Activated CD4-positive, alpha-beta T cell treated with anti-CD3 and anti-CD28 coated beads, Interleukin-2, amount 50 U/mL, for 4 hours (primary cell): ENCODE data around the gene IRF4.

Experiments
- DNase-seq, 2 experiments: peaks; one replicate each; pipeline ENCODE4 v3.0.0-alpha.2; 2020

The IRF4 gene

GRCh38 chr6:353642-354614 is 37.6 kb upstream of the IRF4 start:
- DNase-seq, result no peak

GRCh38 chr6:354631-355280 is 36.8 kb upstream of the IRF4 start:
- no peak for DNase-seq

- no peak for DNase-seq
Observed at GRCh38 chr6:355373-356208, 36.0 kb upstream of the IRF4 start.

- DNase-seq, result no peak
Observed at GRCh38 chr6:356828-357251, 34.7 kb upstream of the IRF4 start.

- no peak for DNase-seq
Observed at GRCh38 chr6:357261-357790, 34.2 kb upstream of the IRF4 start.

- no peak for DNase-seq
Observed at GRCh38 chr6:357791-358341, 33.7 kb upstream of the IRF4 start.

- no peak for DNase-seq
Observed at GRCh38 chr6:358432-358831, 33.1 kb upstream of the IRF4 start.

- DNase-seq, result no peak
Observed at GRCh38 chr6:358847-359246, 32.7 kb upstream of the IRF4 start.

- no peak for DNase-seq
Observed at GRCh38 chr6:359261-360035, 32.1 kb upstream of the IRF4 start.

GRCh38 chr6:360349-360748 is 31.2 kb upstream of the IRF4 start:
- no peak for DNase-seq

- DNase-seq, result no peak
Observed at GRCh38 chr6:360764-361373, 30.7 kb upstream of the IRF4 start.

GRCh38 chr6:361411-362132 is 30.0 kb upstream of the IRF4 start:
- no peak for DNase-seq

- DNase-seq, result no peak
Observed at GRCh38 chr6:362231-362923, 29.2 kb upstream of the IRF4 start.

- no peak for DNase-seq
Observed at GRCh38 chr6:362924-363249, 28.7 kb upstream of the IRF4 start.

GRCh38 chr6:363291-363690 is 28.3 kb upstream of the IRF4 start:
- no peak for DNase-seq

GRCh38 chr6:363909-364308 is 27.6 kb upstream of the IRF4 start:
- DNase-seq, result no peak

- DNase-seq, result no peak
Observed at GRCh38 chr6:364609-365540, 26.7 kb upstream of the IRF4 start.

- no peak for DNase-seq
Observed at GRCh38 chr6:365835-366234, 25.7 kb upstream of the IRF4 start.
